Activated CD4-positive, alpha-beta memory T cell treated with anti-CD3 and anti-CD28 coated beads for 36 hours (primary cell): Measurements from ENCODE around the gene PSRC1. TPM values are rescaled to one million over a fixed set of nuclear protein-coding genes. Genes with fewer than 3 reads are reported as not detected.

Source experiments
- CTCF ChIA-PET: fragments of 350-600 bp; sonication (Branson Sonifier 250); formaldehyde crosslinking; loops from one replicate; lab custom pipeline; 2021; ENCODE audit warnings: antibody characterized with exemption, inconsistent platforms; lab: Charles Lee
- POLR2A ChIA-PET: fragments of 350-600 bp; sonication (Branson Sonifier 250); formaldehyde crosslinking; loops from one replicate; lab custom pipeline; 2021; ENCODE audit warnings: antibody characterized with exemption; lab: Charles Lee
- DNase-seq: peaks from one replicate; pipeline ENCODE4 v3.0.0-alpha.2; 2020
- H3K27ac Mint-ChIP-seq: one replicate; pipeline ENCODE4 v1.8.0; 2021; ENCODE audit warnings: mixed read lengths
- H3K27me3 Mint-ChIP-seq: one replicate; pipeline ENCODE4 v1.8.0; 2021; ENCODE audit warnings: mixed read lengths
- H3K36me3 Mint-ChIP-seq: one replicate; pipeline ENCODE4 v1.8.0; 2021; ENCODE audit warnings: mixed read lengths
- H3K4me1 Mint-ChIP-seq: one replicate; pipeline ENCODE4 v1.8.0; 2021; ENCODE audit warnings: low read depth, mixed read lengths
- H3K4me3 Mint-ChIP-seq: one replicate; pipeline ENCODE4 v1.8.0; 2021; ENCODE audit warnings: mild to moderate bottlenecking, mixed read lengths
- H3K9me3 Mint-ChIP-seq: one replicate; pipeline ENCODE4 v1.8.0; 2021; ENCODE audit warnings: mixed read lengths
- intact Hi-C: fragments of 100-400 bp; cut with micrococcal nuclease; formaldehyde crosslinking; loops from one replicate; pipeline ENCODE4 v1.15.1; 2023
- total RNA-seq, 2 experiments: library from RNA; stranded (reverse); gene quantifications; one replicate each; pipeline ENCODE4 v1.2.3, GENCODE V29; 2021

PSRC1 gene
- total RNA-seq, 2 experiments from 2014 or later, result 14.9 to 16.3 TPM

DNA sequence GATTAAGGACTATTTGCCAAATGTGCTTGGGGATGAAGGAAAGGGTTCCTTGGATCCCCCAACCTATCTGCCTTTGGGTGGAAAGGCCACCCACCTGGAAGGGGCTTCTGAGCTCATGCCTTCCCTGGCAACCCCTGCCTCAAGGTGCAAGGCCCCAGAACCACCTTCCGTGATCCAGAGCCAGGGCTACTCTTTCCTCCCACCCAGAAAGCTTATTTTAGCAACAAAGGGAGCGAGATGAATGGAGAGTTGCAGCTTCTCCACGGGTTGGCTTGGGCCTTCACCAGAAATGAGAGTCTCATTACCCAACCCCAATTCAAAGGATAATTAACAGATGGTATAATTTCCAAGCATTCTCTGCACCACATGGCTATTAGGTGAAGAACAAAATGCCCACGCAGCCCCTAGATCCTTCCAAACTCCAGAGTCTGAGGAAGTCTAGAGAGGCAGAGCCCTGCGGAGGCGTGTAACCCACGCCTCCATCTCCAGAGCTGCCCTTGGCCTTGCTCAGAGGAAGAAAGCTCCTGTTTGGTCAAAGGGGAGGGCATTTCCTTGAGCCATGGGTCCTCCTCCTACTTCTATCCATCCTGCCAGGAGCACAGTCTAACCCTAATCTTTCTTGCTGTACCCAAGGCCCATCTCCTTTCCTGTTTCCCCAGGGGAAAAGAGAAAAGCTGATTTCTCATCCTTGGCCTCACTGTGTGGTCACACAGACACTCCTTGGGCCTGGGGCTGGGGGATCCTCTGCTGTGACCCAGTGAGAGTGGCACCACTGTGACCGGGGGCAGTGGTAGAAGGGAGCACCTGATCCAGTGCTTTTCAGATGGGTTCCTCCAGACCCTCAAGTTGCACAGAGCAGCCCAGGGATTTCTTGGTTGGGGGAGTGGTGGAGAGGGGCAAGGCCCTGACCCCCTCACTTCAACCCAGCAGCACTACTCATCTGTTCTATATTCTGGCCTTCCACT lies 35.3 kb downstream of the PSRC1 start:
- H3K36me3 Mint-ChIP-seq, result no peaks in the 10 kb centered on the region
- H3K27ac Mint-ChIP-seq, result no peak overlapping the region
- DNase-seq, result no peak
- H3K9me3 Mint-ChIP-seq, result no peaks in the 10 kb centered on the region
- ChIA-PET CTCF (interaction anchor here (0.6 to 1.4 kb wide), 4 partner anchors 10 to 284 kb away, joined by 3 to 4 read pairs (median 4); partner anchors contain the start of gene SORT1), POLR2A (no interaction called here)
- peaks cover 8% of the 10 kb centered on the region for H3K27me3 Mint-ChIP-seq
- intact Hi-C loops, result no loop called here
- no peak overlapping the region for H3K4me3 Mint-ChIP-seq
- H3K4me1 Mint-ChIP-seq, result peaks cover 5% of the 10 kb centered on the region

- no peak overlapping the region for H3K27ac Mint-ChIP-seq
- CTCF ChIA-PET, result no interaction called here
- peaks cover 19% of the 10 kb centered on the region for H3K4me1 Mint-ChIP-seq
Observed at GRCh38 chr1:109246141-109246551, 36.8 kb downstream of the PSRC1 start.

GRCh38 chr1:109243860-109244552 lies 38.9 kb downstream of the PSRC1 start:
- H3K27ac Mint-ChIP-seq, result no peak overlapping the region
- no peak overlapping the region for H3K4me3 Mint-ChIP-seq
- no peaks in the 10 kb centered on the region for H3K9me3 Mint-ChIP-seq
- peaks cover 7% of the 10 kb centered on the region for H3K27me3 Mint-ChIP-seq
- intact Hi-C loops, result no loop called here
- H3K36me3 Mint-ChIP-seq, result no peaks in the 10 kb centered on the region
- CTCF ChIA-PET, result interaction anchor here (1.4 to 1.8 kb wide), 3 partner anchors 33 to 156 kb away, joined by 3 to 5 read pairs (median 3); no protein-coding TSS in a partner anchor
- DNase-seq, result no peak
- POLR2A ChIA-PET, result no interaction called here
- H3K4me1 Mint-ChIP-seq, result peaks cover 18% of the 10 kb centered on the region

More at GRCh38 chr1:109246141-109246551, 36.8 kb downstream of the PSRC1 start:
- POLR2A ChIA-PET, result interaction anchor here (0.6 kb wide), 1 partner anchor 8 kb away, joined by 3 read pairs; no protein-coding TSS in a partner anchor
- Mint-ChIP-seq H3K36me3 (no peaks in the 10 kb centered on the region), H3K4me3 (no peak overlapping the region), H3K9me3 (no peaks in the 10 kb centered on the region), H3K27me3 (peaks cover 8% of the 10 kb centered on the region)
- no peak for DNase-seq
- intact Hi-C loops, result no loop called here

DNA sequence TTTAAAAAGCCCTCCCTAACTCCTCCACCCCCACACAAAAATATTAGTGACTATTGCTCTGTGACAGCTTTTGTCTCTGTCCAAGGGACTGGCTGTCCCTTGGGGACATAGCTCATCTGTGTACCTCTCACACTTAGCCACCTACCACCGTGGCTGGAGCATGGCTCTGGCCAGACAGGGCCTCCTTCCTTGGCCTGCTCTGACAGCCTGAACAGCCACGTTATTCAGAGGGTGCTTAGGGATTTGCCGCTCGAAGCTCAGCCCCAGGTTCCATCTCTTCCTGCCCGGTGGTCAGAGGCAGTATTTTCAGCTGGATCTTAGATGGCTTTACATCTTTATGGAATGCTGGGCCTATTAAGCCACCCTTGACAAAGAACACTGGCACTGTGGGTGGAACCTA lies 39.7 kb downstream of the PSRC1 start:
- H3K27me3 Mint-ChIP-seq, result peaks cover 7% of the 10 kb centered on the region
- no peak overlapping the region for H3K4me3 Mint-ChIP-seq
- peaks cover 16% of the 10 kb centered on the region for H3K4me1 Mint-ChIP-seq
- no peak for DNase-seq
- no peak overlapping the region for H3K27ac Mint-ChIP-seq
- intact Hi-C loops, result no loop called here
- ChIA-PET CTCF (interaction anchor here (0.7 to 1.8 kb wide), 3 partner anchors 34 to 157 kb away, joined by 3 to 5 read pairs (median 5); no protein-coding TSS in a partner anchor), POLR2A (interaction anchor here (0.6 kb wide), 1 partner anchor 28 kb away, joined by 3 read pairs; no protein-coding TSS in a partner anchor)
- no peaks in the 10 kb centered on the region for H3K36me3 Mint-ChIP-seq
- no peaks in the 10 kb centered on the region for H3K9me3 Mint-ChIP-seq

- Mint-ChIP-seq H3K4me1 (peaks cover 16% of the 10 kb centered on the region), H3K36me3 (peaks cover 6% of the 10 kb centered on the region), H3K27ac (no peak overlapping the region), H3K4me3 (no peak overlapping the region), H3K9me3 (no peaks in the 10 kb centered on the region), H3K27me3 (peaks cover 7% of the 10 kb centered on the region)
- DNase-seq, result no peak
- POLR2A ChIA-PET, result no interaction called here
- CTCF ChIA-PET, result no interaction called here
- intact Hi-C loops, result no loop called here
Observed at GRCh38 chr1:109242387-109242786, 40.6 kb downstream of the PSRC1 start.

- POLR2A ChIA-PET, result interaction anchor here (0.6 kb wide), 1 partner anchor 12 kb away, joined by 3 read pairs; no protein-coding TSS in a partner anchor
- peaks cover 7% of the 10 kb centered on the region for H3K27me3 Mint-ChIP-seq
- intact Hi-C loops, result no loop called here
Observed at GRCh38 chr1:109241841-109242345, 41.1 kb downstream of the PSRC1 start.

DNA sequence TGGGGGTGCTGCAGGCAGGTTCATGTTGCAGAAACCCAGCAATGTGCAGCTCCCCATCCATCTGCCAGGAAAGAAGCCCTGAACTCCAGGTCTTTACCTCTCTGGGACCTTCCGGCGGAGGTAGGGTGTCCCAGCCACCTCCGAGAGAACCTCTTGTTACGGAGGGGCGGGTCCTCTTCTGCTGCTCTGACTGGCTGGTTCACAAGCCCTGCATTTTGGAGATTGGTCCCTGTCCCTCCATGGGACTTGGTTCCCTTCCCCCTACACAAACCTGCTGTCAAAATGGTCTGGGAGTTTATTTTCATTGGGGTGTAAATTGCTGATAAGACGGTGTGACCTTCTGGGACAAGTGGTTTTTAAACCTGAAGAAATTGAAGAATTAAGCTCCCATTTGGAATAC lies 41.6 kb downstream of the PSRC1 start:
- Mint-ChIP-seq H3K27ac (no peak overlapping the region), H3K9me3 (no peaks in the 10 kb centered on the region), H3K4me1 (peaks cover 16% of the 10 kb centered on the region), H3K36me3 (peaks cover 10% of the 10 kb centered on the region), H3K4me3 (no peak overlapping the region), H3K27me3 (peaks cover 7% of the 10 kb centered on the region)
- DNase-seq, result no peak
- ChIA-PET POLR2A (interaction anchor here (0.6 kb wide), 1 partner anchor 12 kb away, joined by 3 read pairs; no protein-coding TSS in a partner anchor), CTCF (interaction anchor here (1.0 to 1.4 kb wide), 2 partner anchors 40 to 41 kb away, joined by 4 read pairs; partner anchors contain the start of gene PSRC1)
- intact Hi-C loops, result no loop called here

More at GRCh38 chr1:109241841-109242345, 41.1 kb downstream of the PSRC1 start:
- no peak for DNase-seq
- Mint-ChIP-seq H3K27ac (no peak overlapping the region), H3K9me3 (no peaks in the 10 kb centered on the region), H3K4me1 (peaks cover 16% of the 10 kb centered on the region), H3K4me3 (no peak overlapping the region), H3K36me3 (peaks cover 10% of the 10 kb centered on the region)
- CTCF ChIA-PET, result interaction anchor here (1.0 kb wide), 1 partner anchor 41 kb away, joined by 4 read pairs; no protein-coding TSS in a partner anchor

DNA sequence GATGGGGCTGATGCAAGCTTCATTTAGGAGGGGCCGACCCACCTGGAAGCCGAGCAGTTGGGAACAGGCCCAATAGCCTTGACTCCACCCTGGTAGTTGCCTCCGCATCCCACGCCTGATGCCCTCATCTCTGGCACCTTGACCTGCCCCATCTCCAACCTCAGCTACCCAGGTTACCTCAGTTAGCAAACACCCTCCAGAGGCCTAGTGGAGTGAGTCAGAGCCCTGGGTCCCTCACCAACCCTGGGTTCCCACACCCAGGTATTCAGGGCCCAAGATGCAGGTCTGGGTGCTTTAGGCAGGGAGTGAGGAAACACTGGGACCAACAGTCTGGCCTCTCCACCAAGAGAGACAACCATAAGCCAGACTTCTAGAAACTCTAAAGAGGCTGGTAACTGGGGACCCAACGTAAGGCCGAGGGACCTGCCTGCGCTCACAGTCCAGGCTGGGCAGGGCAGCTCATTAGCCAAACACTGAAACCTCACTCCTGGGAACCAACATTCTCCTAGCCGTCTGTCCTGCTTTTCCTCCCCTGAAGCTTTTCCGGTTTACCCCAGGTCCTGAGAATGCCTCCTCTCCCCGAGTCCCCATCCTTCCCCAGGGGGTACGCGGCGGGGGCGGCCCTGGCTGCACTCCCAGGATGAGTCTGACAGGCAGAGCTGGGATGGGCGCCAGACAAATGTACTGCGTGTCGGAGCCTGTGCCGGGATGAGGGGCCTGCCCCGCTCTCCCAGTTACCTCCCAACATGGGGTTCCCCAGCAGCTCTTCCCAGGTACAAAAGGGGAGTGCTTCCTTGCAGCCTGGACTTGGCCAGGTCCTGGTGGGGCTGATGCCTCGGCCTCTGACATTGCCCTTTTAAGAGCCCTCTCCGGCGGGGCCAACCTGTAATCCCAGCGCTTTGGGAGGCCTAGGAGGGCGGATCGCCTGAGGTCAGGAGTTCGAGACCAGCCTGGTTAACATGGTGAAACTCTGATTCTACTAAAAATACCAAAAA lies 42.5 kb downstream of the PSRC1 start:
- peaks cover 19% of the 10 kb centered on the region for H3K36me3 Mint-ChIP-seq
- H3K9me3 Mint-ChIP-seq, result no peaks in the 10 kb centered on the region
- peaks cover 7% of the 10 kb centered on the region for H3K27me3 Mint-ChIP-seq
- peak; percentile 43 for DNase-seq
- H3K4me1 Mint-ChIP-seq, result peaks cover 16% of the 10 kb centered on the region
- H3K27ac Mint-ChIP-seq, result no peak overlapping the region
- POLR2A ChIA-PET, result interaction anchor here (1.1 to 1.4 kb wide), 3 partner anchors 13 to 27 kb away, joined by 3 to 7 read pairs (median 3); partner anchors contain the start of gene SARS1
- intact Hi-C loops, result no loop called here
- no peak overlapping the region for H3K4me3 Mint-ChIP-seq
- CTCF ChIA-PET, result interaction anchor here (1.0 to 3.9 kb wide), 9 partner anchors 9 to 254 kb away, joined by 3 to 13 read pairs (median 5); partner anchors contain the start of genes CELSR2, CYB561D1, PSRC1 and SARS1

DNA sequence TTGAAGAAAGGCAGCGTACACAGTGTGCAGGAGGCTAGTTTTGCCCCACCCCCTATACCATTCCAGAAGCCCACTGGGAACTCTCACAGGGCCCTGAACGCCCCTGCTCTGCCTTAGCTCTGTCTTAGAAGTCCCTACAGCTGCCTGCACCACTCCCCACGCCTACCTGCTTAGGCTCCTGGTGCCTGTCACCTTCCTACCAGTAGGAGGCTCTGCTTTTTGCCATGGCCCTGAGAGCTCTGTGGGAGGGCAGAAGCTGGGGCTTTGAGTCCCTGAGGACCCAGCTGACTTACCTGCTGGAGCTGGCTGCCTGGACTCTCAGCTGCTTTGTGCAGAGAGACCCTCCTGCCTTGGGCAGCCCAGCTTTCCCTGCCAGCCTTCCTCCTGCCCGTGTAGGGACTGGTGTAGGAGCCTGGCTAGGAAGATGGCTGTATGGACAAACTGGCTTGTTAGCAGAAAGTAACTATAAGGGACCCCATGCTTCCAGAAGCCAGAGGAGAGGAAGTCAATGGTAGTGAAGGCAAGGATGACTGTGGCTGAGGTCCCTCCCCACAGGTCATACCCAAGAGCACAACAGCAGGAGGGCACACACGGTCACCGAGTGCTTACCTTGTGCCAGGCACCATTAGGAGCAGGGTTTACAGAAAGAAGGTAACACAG lies 43.4 kb downstream of the PSRC1 start:
- Mint-ChIP-seq H3K27me3 (peaks cover 4% of the 10 kb centered on the region), H3K27ac (peak overlapping the region; percentile 29), H3K4me1 (peaks cover 16% of the 10 kb centered on the region), H3K36me3 (peaks cover 25% of the 10 kb centered on the region), H3K9me3 (no peaks in the 10 kb centered on the region), H3K4me3 (no peak overlapping the region)
- ChIA-PET POLR2A (interaction anchor here (0.7 to 1.6 kb wide), 4 partner anchors 11 to 26 kb away, joined by 3 to 7 read pairs (median 4); partner anchors contain the start of gene SARS1), CTCF (interaction anchor here (1.0 to 3.9 kb wide), 10 partner anchors 10 to 292 kb away, joined by 3 to 13 read pairs (median 5); partner anchors contain the start of genes CELSR2, CYB561D1 and SARS1)
- intact Hi-C loops, result no loop called here
- peak; percentile 44 for DNase-seq

- intact Hi-C loops, result no loop called here
- no peak overlapping the region for H3K27ac Mint-ChIP-seq
- ChIA-PET POLR2A (interaction anchor here (0.7 to 1.6 kb wide), 4 partner anchors 12 to 25 kb away, joined by 3 to 7 read pairs (median 4); partner anchors contain the start of gene SARS1), CTCF (interaction anchor here (0.8 to 3.9 kb wide), 11 partner anchors 10 to 293 kb away, joined by 3 to 13 read pairs (median 5); partner anchors contain the start of genes CELSR2 and CYB561D1)
- H3K9me3 Mint-ChIP-seq, result no peaks in the 10 kb centered on the region
- H3K4me1 Mint-ChIP-seq, result peaks cover 16% of the 10 kb centered on the region
- peaks cover 25% of the 10 kb centered on the region for H3K36me3 Mint-ChIP-seq
- no peak overlapping the region for H3K4me3 Mint-ChIP-seq
- no peak for DNase-seq
- no peaks in the 10 kb centered on the region for H3K27me3 Mint-ChIP-seq
Observed at GRCh38 chr1:109239047-109239408, 43.9 kb downstream of the PSRC1 start.
